HG03103 (cell line): ENCODE measurements around the gene DYNC2H1.

Experiments used
- ATAC-seq: cut with Tn5 transposase; IDR thresholded peaks from one replicate; pipeline ENCODE4 v1.9.1; 2021; ENCODE audit warnings: low read depth; ENCODE audit not compliant: unreplicated experiment

Gene DYNC2H1

DNA sequence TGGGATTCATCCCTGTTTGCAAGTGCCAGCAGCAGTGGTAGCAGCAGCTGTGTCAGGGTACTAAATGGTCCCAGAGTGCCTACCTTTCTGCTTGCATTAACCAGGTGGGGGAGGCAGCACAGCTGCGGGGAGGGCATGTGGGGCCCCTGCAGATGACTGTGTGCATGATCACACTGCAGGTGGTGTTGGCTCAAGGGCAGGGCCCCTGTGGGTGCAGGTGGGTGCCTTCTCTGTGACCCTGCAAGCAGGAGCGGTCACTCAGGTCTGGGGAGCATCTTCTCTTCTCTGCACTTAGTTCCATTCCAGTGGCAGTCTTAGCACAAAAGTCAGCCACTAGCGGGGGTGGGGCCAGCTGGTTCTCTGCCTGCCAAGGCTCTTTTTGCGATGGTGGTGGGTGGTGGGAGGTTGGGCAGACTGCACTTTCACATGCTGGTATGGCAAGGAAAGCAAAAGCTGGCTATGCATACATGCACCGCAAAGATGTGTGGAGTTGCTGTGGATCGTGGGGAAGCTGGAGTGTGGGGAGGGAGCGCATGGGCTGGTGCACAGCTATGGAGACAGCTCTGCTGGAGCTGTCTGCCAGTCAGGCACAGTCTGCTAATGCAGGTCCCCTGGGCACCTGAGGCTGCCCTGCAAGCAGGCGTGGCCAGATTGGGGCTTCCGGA lies 157.1 kb downstream of the DYNC2H1 start:
- ATAC-seq = no peak

DNA sequence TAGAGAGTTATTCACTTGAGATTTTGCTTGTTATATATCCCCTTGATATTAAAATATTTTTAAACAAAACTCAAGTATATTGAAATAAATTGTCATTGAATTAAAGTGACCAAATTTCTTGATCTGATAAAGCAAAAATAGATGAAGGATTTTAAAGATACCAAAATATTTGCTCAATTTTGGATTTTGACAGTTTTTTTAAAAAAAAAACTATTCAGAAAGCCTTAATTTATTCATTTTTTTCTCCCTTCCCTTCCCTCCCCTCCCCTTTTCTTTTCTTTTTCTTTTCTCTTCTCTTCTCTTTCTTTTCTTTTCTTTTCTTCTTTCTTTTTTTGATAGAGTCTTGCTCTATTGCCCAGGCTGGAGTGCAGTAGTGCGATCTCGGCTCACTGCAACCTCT lies 163.7 kb downstream of the DYNC2H1 start:
- no peak for ATAC-seq

GRCh38 chr11:103274025-103274424 lies 164.8 kb downstream of the DYNC2H1 start:
- ATAC-seq = no peak

- ATAC-seq = no peak
These were observed 170.6 kb downstream of the DYNC2H1 start for GRCh38 chr11:103279821-103280220.

DNA sequence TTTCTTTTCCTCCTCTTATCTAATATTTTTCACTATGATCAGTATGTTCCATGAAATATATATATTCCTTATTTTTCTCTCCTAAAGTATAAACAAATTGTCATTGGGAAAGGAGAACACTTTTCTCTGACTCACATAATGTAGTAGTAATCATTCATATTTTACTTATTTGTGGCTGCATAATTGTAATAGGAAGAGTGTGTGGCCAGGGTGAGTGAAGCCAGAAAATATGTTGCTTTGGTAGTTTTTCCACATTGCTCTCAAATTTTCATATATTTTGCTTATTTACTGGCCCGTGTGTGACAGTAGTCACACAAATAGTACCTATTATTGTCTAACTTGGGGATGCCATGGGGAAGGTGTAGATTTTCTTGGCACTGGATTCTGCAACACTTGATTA lies 172.1 kb downstream of the DYNC2H1 start:
- no peak for ATAC-seq

- ATAC-seq = no peak
These were observed 175.0 kb downstream of the DYNC2H1 start for GRCh38 chr11:103284260-103284659.

- no peak for ATAC-seq
These were observed 185.3 kb downstream of the DYNC2H1 start for GRCh38 chr11:103294516-103294915.

- ATAC-seq = no peak
These were observed 186.5 kb downstream of the DYNC2H1 start for GRCh38 chr11:103295704-103296103.

DNA sequence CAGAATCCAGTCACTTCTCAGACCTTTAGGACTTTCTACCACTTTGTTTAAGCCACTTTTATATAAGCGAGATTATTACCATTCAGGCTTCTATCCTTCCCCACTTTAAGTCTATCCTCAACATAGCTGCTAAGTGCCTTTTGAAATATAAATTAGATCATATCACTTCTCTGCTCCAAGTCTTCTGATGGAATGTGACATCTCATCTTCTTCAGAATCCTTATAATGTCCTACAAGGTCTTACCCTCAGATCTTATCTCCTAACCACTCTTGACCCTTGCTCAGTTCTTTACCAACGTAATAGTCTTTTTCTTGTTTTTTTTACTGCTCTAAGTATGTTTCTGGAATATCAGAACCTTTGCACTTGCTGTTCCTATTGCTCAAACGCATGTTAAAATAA lies 188.7 kb downstream of the DYNC2H1 start:
- no peak for ATAC-seq

DNA sequence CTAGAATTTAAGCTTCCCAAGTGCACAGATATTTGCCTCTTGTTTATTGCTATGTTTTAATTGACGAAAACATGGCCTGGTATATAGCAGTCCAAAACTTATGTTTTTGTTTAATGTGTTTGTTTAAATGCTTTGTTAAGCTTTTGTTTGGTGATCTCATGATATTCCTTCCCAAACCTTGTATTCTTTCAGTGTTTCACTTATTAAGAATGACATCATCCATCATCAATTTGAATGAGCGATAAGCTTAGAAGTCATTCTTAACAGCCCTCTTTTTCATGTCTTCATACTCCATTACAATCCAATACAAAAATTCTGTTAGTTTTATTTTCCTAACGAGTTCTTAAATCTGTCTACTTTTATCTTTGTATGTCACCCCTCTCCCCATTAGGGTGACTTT lies 206.0 kb downstream of the DYNC2H1 start:
- ATAC-seq = no peak

DNA sequence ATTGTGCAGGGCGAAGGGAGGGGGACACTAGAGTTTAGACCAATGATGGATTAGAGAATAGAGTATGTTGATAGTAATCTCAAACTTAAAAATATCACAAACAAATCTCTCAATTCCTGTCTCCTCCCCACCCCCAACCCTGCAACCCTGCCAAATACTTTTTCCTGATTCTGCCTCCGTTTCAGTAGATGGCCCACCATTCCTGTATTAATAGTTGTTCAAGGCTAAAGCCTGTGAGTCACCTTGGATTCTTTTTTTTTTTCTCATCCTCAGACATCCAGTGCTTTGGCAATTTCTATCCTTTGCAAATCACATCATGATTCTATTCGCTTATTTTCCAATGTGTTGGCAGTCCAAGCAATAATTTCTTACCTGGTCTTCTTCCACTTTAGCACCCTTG lies 207.9 kb downstream of the DYNC2H1 start:
- ATAC-seq = no peak

DNA sequence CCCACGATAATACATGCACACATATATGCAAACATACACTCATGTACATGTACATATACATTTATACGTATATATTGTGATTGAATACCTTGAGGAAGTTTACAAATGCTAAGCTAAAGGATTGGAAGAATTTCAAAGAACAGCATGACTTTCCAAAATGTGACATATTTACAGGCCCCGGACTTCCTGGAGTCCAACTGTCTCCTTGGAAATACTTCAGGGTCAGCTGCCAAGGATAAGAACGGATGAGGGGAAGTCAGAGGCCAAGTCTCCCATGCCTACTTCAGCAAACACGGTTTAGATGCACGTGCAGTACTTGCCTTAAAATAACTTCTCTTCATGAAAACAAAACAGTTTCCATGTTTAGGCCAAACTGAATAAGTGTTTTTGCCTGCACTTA lies 213.6 kb downstream of the DYNC2H1 start:
- ATAC-seq = no peak

GRCh38 chr11:103325686-103326069 lies 216.5 kb downstream of the DYNC2H1 start:
- no peak for ATAC-seq

GRCh38 chr11:103326070-103326794 lies 217.0 kb downstream of the DYNC2H1 start:
- ATAC-seq = peak; percentile 98

- no peak for ATAC-seq
These were observed 218.5 kb downstream of the DYNC2H1 start for GRCh38 chr11:103327721-103328120.

GRCh38 chr11:103332409-103332808 lies 223.2 kb downstream of the DYNC2H1 start:
- no peak for ATAC-seq

DNA sequence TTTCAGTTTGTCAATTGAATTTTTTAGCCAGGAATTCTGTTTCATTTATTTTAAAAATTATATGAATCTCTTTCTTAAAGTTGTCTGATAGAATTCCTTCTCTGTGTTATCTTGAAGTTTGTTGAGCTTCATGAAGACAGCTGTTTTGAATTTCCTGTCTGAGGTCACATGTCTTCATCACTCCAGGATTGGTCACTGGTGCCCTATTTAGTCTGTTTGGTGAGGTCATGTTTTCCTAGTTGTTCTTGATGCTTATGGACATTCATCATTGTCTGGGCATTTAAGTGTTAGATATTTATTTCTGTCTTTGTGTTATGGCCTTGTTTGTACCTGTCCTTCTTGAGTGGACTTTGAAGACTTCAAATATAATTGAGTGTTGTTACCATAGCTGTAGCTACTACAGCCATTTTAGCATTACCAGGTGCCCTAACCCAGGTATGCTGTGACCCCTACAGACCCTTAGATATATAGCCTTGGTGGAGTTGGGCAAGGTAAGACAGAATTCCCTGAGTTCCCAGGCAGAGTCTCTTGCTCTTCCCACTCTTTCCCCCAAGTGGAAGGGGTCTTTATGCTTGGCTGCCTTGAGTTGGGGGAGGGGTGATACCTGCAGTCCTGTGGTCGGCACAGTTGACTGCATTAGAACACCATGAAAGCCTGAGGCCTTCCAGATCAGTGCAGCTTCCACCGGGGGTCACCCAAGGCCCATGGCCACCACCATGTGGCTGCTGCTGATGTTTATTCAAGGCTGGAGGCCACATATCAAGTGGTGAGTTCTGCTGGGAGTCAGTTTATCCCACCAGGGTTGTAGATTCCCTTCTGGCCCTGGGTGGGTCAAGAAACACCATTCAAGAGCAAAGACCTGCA lies 229.6 kb downstream of the DYNC2H1 start:
- no peak for ATAC-seq

DNA sequence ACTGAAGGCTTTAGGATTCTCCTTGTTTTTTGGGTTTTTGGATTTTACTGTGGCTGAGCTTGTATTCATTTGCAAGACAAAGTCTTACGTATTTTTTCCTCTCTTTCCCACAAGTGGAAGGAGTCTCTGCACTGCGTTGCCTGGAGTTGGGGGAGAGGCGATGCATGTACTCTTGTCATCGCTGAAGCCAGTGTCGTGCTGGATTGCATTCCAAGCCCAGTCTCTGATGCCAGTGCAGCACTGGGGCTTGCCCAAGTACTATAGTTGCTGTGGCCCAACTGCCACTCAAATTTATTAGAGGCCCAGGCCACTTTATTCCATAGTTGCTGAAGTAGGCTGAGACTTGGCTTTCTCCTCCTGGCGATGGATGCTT lies 230.2 kb downstream of the DYNC2H1 start:
- ATAC-seq = no peak

DNA sequence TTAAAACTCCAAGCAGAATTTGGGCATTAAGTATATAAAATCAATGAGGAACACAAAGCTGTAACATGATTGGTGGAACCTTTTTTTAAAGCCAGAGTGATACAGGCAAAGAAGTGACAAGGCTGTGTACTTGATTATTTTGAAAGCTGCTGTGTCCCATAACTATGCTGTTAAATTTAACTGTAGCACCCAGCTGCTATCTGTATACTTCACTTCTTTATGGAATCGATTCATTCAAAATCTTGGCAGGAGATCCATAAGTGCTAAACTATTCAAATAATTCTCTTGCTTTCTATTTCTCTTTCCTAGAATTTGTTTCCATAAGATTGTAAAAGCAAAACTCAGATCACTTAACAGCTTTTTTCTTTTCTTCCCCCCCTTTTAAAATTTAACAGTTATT lies 231.7 kb downstream of the DYNC2H1 start:
- ATAC-seq = no peak

DNA sequence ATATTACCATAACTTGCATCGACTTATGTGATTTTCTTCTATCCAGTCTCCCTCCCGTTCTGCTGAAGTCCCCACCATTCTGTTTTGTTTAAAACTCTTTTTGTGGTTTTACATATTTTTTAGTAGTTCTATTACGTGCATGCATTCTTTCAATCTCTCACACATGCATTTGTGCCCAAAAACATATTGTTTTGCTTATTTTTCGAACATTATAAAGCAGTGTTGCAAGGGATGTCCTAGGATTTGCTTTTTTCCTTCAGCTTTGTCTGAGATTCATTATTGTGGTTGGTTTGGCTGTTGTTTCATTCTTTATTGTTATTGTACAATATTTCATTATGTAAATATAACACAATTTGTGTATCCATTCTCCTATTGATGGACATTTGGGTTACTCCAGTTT lies 235.7 kb downstream of the DYNC2H1 start:
- no peak for ATAC-seq

- ATAC-seq = no peak
These were observed 240.4 kb downstream of the DYNC2H1 start for GRCh38 chr11:103349595-103349994.

DNA sequence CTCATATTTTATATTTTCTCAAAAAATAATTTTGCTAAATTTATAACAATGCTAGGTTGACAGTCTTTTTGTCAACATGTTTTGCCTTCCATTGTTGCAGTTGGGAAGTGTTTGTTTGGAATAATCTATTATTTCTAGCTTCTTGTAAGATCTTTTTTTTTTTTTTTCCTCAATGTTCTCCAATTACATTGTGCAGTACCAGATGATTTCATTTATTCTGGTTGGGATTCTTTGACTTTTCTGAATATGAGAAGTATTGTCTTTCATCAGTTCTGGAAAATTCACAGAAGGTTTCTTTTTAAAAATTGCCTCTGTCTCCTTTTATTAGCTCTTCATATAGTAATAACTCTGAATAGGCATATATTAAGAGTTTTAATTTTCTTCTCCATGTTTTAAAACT lies 245.4 kb downstream of the DYNC2H1 start:
- no peak for ATAC-seq
